Gastroesophageal sphincter (tissue), 4 donors: ENCODE results near the gene RFX4. TPM values are rescaled to one million over a fixed set of nuclear protein-coding genes. Genes with fewer than 3 reads are reported as not detected.

Experiments
- ATAC-seq: fragments of 150-250 bp; one replicate; pipeline ENCODE4 v1.9.1; 2016; ENCODE audit warnings: mild to moderate bottlenecking, moderate library complexity
- H3K27ac ChIP-seq, 4 donors: fragments of 200-600 bp; sonication (generic) in 3 of 4; 1 replicate in 3 of 4; 2 replicates in 1 of 4; pipeline ENCODE4 v1.5.1; 2016 to 2019
- H3K27me3 ChIP-seq: fragments of 200-600 bp; sonication (generic); one replicate; pipeline ENCODE4 v1.5.1; 2019
- H3K36me3 ChIP-seq, 2 donors: fragments of 200-600 bp; sonication (generic); one replicate each; pipeline ENCODE4 v1.5.1; 2019; ENCODE audit warnings: control low read depth in 1 of 2
- H3K4me1 ChIP-seq, 3 donors: fragments of 200-600 bp; sonication (generic); 1 replicate in 2 of 3; 2 replicates in 1 of 3; pipeline ENCODE4 v1.5.1; 2016 to 2019; ENCODE audit warnings: control low read depth in 2 of 3
- H3K4me3 ChIP-seq, 2 donors: fragments of 200-600 bp; sonication (generic); one replicate each; pipeline ENCODE4 v1.5.1; 2019; ENCODE audit warnings: mild to moderate bottlenecking in 1 of 2, moderate library complexity in 1 of 2
- H3K9me3 ChIP-seq, 3 donors: fragments of 200-600 bp; sonication (generic); one replicate each; pipeline ENCODE4 v1.5.1; 2017 to 2019; ENCODE audit warnings: control low read depth in 2 of 3
- CTCF ChIP-seq, 4 experiments: fragments of 200-600 bp in 2 of 4; fragments of 450-650 bp in 2 of 4; sonication (generic) in 1 of 4; IDR thresholded peaks; one replicate each; pipeline ENCODE4 v1.5.1; 2017 to 2019; ENCODE audit warnings: antibody characterized with exemption in 4 of 4, mild to moderate bottlenecking in 2 of 4, moderate library complexity in 2 of 4
- EP300 ChIP-seq: sonication (generic); formaldehyde crosslinking; IDR thresholded peaks from one replicate; pipeline ENCODE4 v1.6.1; 2017; ENCODE audit warnings: antibody characterized with exemption, mild to moderate bottlenecking
- POLR2A ChIP-seq, 2 donors: fragments of 450-650 bp; IDR thresholded peaks; one replicate each; pipeline ENCODE4 v1.6.1; 2017; ENCODE audit warnings: antibody characterized with exemption in 2 of 2, mild to moderate bottlenecking in 2 of 2, moderate library complexity in 1 of 2
- POLR2AphosphoS5 ChIP-seq: sonication (generic); formaldehyde crosslinking; IDR thresholded peaks from one replicate; pipeline ENCODE4 v1.6.1; 2017; ENCODE audit warnings: antibody characterized with exemption
- WGBS, 2 donors: methylation state at CpG; one replicate each; pipeline ENCODE4 v1.1.5; 2018; ENCODE audit warnings: low coverage in 1 of 2; 5-methylcytosine and 5-hydroxymethylcytosine counted together
- total RNA-seq, 4 donors: library from RNA; depleted of rRNA; stranded (reverse); fragments of >200 nt; gene quantifications; one replicate each; pipeline ENCODE4 v1.1.0, GENCODE V29; 2016

Gene RFX4
- total RNA-seq, 4 donors from 2014 or later: not detected

- WGBS, 2 donors: 61 to 74% methylated on average over 3 to 9 of the region's 9 CpGs
- no peaks in the 10 kb centered on the region for H3K9me3 ChIP-seq
- H3K27me3 ChIP-seq: no peaks in the 10 kb centered on the region
- H3K27ac ChIP-seq: no peak overlapping the region
- no peak for TF ChIP-seq EP300
- no peak for ATAC-seq
- no peaks in the 10 kb centered on the region for H3K36me3 ChIP-seq
- H3K4me1 ChIP-seq: no peaks in the 10 kb centered on the region
- H3K4me3 ChIP-seq: no peak overlapping the region
These were observed 153.5 kb downstream of the RFX4 start for GRCh38 chr12:106736051-106736957.

- H3K27ac ChIP-seq: no peak overlapping the region
- H3K9me3 ChIP-seq: no peaks in the 10 kb centered on the region
- peaks cover 12% of the 10 kb centered on the region for H3K27me3 ChIP-seq
- no peaks in the 10 kb centered on the region for H3K36me3 ChIP-seq
- TF ChIP-seq POLR2A (IDR thresholded peaks at IDR 0.05): no peak
- no peak for TF ChIP-seq CTCF (IDR thresholded peaks at IDR 0.05)
- TF ChIP-seq POLR2AphosphoS5: no peak
- TF ChIP-seq EP300: no peak
- 58 to 68% methylated on average over 4 of the region's 4 CpGs for WGBS, 2 donors
- H3K4me3 ChIP-seq: no peak overlapping the region
- no peaks in the 10 kb centered on the region for H3K4me1 ChIP-seq
- ATAC-seq: no peak
These were observed 156.5 kb downstream of the RFX4 start for GRCh38 chr12:106739318-106739717.

- Histone ChIP-seq H3K4me3 (no peak overlapping the region), H3K36me3 (no peaks in the 10 kb centered on the region), H3K27ac (no peak overlapping the region), H3K4me1 (no peaks in the 10 kb centered on the region), H3K27me3 (peaks cover 12% of the 10 kb centered on the region), H3K9me3 (no peaks in the 10 kb centered on the region)
- ATAC-seq: no peak
- 53 to 57% methylated on average over 9 to 10 of the region's 10 CpGs for WGBS, 2 donors
- TF ChIP-seq POLR2A (IDR thresholded peaks at IDR 0.05) (no peak), EP300 (no peak), CTCF (IDR thresholded peaks at IDR 0.05) (no peak), POLR2AphosphoS5 (no peak)
These were observed 157.2 kb downstream of the RFX4 start for GRCh38 chr12:106739815-106740530.

GRCh38 chr12:106740818-106741217, 158.0 kb downstream of the RFX4 start:
- H3K36me3 ChIP-seq: no peaks in the 10 kb centered on the region
- no peak overlapping the region for H3K4me3 ChIP-seq
- TF ChIP-seq CTCF (IDR thresholded peaks at IDR 0.05) (no peak), EP300 (no peak), POLR2A (IDR thresholded peaks at IDR 0.05) (no peak), POLR2AphosphoS5 (no peak)
- no peaks in the 10 kb centered on the region for H3K4me1 ChIP-seq
- no peaks in the 10 kb centered on the region for H3K9me3 ChIP-seq
- H3K27me3 ChIP-seq: peaks cover 12% of the 10 kb centered on the region
- 72 to 76% methylated on average over 5 of the region's 5 CpGs for WGBS, 2 donors
- ATAC-seq: no peak
- no peak overlapping the region for H3K27ac ChIP-seq

- Histone ChIP-seq H3K36me3 (no peaks in the 10 kb centered on the region), H3K9me3 (no peaks in the 10 kb centered on the region), H3K4me3 (no peak overlapping the region), H3K27me3 (peaks cover 12% of the 10 kb centered on the region), H3K4me1 (no peaks in the 10 kb centered on the region), H3K27ac (no peak overlapping the region)
- TF ChIP-seq EP300 (no peak), POLR2A (IDR thresholded peaks at IDR 0.05) (no peak), POLR2AphosphoS5 (no peak), CTCF (IDR thresholded peaks at IDR 0.05) (no peak)
- WGBS, 2 donors: 71 to 78% methylated on average over 2 of the region's 2 CpGs
- ATAC-seq: no peak
These were observed 158.4 kb downstream of the RFX4 start for GRCh38 chr12:106741247-106741646.
